HL-60/S4 treated with retinoic acid at 250 ng/mL for 4 days and 3 days (cell line): ENCODE results near the gene CAVIN3.

ENCODE experiments used
- in situ Hi-C: fragments of 300-500 bp; cut with MboI; formaldehyde crosslinking; loops from 2 replicates; pipeline ENCODE4 v1.7.0; 2022; ENCODE audit warnings: low sequenced_read_pairs

CAVIN3 gene, protein sequence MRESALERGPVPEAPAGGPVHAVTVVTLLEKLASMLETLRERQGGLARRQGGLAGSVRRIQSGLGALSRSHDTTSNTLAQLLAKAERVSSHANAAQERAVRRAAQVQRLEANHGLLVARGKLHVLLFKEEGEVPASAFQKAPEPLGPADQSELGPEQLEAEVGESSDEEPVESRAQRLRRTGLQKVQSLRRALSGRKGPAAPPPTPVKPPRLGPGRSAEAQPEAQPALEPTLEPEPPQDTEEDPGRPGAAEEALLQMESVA

GRCh38 chr11:6320411-6321155 is at the start of gene CAVIN3:
Gene CAVIN3, minus strand, starts transcription at chr11:6320501. Its CDS starts 25 bp downstream, at chr11:6320476.
- in situ Hi-C loops: no loop called here

DNA sequence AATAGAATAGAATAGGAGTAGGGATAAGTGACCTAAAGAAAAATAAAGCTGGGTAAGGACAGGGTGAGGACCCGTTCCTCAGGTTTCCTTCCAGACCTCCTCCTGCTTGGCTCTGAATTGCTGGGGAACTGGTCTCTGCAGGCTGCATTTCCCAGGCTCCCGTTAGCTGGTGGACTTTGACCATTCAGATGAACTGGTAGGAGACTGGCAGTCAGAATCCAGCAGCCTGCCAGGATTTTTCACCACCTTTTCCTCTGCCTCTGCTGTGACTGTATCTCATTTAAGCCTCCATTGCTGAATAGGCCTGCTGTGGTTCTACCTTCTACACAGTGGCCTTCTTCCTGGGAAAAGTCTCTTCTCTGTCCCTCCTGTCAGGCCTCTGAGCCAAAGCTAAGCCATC is 45.4 kb upstream of the CAVIN3 start:
- in situ Hi-C loops: no loop called here

- in situ Hi-C loops: no loop called here
Measured at GRCh38 chr11:6362873-6363678, 42.8 kb upstream of the CAVIN3 start.

- in situ Hi-C loops: no loop called here
Measured at GRCh38 chr11:6362185-6362872, 42.0 kb upstream of the CAVIN3 start.

DNA sequence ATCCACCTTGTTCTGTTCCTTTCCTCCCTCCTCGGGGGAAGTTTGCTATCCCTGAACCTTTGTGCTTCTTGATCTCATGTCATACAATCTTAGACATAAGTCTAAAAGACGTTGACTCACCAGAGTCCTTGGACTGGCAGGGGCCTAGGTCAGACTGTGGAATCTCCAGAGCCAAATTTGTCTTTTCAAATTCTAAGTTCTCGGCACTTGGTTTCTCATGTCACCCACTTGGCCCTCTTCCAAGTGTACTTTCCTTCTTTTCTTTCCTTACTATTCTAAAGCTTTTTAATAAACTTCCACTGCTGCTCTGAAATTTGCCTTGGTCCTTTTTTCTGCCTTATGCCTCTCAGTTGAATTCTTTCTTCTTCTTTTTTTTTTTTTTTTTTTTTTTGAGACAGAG is 39.9 kb upstream of the CAVIN3 start:
- in situ Hi-C loops: no loop called here

DNA sequence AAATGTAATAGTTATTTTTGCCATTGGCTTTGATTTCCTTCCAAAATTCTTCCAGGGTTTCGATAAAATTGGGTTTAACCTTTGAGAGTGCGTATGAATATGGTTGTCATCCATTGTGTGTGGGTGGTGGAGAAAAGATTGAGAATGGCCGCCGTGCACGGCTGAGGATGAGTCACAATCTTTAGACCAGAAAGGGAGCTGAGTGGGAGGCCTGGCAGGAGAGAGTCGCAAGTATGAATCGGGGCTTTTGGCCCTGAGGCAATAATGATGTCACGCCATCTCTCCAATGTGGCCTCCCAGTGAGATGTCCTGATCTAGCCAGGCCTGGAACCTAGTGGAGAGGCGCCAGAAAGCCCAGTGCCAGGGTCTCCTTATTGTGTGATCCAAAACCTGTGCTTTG is 36.9 kb upstream of the CAVIN3 start:
- in situ Hi-C loops: no loop called here

GRCh38 chr11:6356503-6357055 is 36.3 kb upstream of the CAVIN3 start:
- in situ Hi-C loops: no loop called here

- in situ Hi-C loops: no loop called here
Measured at GRCh38 chr11:6354651-6355485, 34.6 kb upstream of the CAVIN3 start.

- in situ Hi-C loops: no loop called here
Measured at GRCh38 chr11:6353367-6353987, 33.2 kb upstream of the CAVIN3 start.

DNA sequence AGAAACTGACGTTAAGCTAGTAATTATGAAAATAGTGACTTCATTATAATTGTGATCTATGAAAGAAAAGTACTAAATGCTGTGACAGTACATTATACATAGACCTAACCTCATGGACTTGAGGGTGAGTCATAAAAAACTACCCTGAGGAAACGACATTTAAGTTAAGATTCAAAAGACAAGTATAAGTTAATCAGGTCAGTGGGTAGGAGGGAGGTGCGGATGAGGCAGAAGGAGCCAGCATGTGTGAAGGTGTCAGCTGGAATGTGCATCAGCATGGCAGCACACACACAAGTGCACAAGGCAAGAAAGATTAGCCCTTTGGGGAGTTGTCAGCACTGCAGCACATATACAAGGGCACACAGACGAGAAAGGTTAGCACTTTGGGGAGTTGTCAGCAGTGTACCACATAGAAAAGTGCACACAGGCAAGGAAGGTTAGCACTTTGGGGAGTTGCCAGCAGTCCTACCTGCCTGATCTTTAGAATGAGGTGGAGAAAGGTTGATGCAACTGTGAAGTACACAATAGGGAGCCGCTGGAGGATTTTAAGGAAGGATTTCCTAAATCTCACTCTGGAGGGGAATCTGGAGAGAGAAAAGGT is 31.6 kb upstream of the CAVIN3 start:
- in situ Hi-C loops: no loop called here

DNA sequence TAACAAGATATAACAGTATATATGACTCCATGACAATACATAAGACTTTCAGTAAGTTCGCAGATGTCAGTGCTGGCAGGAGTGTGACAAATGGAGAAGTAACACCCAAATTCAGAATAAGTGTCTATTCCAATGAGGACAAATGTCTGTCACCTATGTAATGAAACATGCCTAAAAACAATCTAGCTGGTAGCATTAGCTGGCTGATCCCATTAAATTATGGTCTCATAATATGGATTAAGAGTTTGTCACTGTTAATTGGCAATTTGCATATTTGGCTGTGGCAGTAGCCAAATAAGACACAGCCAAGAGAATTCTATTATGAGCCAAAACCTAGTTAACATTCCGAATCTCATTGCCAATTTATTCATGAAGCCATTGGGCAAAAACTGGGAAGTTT is 30.2 kb upstream of the CAVIN3 start:
- in situ Hi-C loops: no loop called here

- in situ Hi-C loops: no loop called here
Measured at GRCh38 chr11:6350043-6350442, 29.7 kb upstream of the CAVIN3 start.

GRCh38 chr11:6345366-6345765 is 25.1 kb upstream of the CAVIN3 start:
- in situ Hi-C loops: no loop called here

DNA sequence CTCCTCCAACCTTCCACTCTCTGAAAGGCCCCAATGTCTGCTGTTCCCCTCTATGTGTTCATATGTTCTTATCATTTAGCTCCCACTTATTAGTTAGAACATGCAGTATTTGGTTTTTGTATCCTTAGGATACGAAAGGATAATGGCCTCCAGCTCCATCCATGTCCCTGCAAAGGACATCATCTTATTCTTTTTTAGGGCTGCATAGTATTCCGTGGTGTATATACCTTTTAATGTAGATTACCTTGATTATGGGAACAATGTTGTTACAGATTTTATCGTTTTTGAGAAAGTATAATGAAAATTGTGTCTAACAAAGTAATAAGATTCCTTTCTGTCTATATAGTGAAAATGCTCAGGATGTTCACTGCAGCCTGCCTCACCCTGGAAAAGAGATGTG is 16.0 kb upstream of the CAVIN3 start:
- in situ Hi-C loops: no loop called here

GRCh38 chr11:6334806-6335205 is 14.5 kb upstream of the CAVIN3 start:
- in situ Hi-C loops: no loop called here

GRCh38 chr11:6333095-6333494 is 12.8 kb upstream of the CAVIN3 start:
- in situ Hi-C loops: no loop called here

DNA sequence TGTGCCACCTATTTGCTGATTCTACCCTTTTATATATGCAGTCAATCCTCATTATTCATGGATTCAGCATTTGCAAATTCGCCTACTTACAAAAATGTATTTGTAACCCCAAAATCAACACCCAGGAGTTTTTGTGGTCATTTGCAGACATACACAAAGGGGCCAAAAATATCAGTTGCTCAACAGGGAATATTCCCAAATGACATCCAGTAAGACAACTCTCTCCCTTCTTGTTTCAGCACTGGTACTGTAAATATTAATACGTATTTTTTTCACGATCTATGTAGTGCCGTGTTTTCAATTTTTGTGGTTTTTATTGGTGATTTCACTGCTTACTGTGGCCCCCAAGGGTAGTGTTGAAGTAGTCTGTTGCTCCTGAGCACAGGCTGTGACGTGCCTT is 11.8 kb upstream of the CAVIN3 start:
- in situ Hi-C loops: no loop called here

DNA sequence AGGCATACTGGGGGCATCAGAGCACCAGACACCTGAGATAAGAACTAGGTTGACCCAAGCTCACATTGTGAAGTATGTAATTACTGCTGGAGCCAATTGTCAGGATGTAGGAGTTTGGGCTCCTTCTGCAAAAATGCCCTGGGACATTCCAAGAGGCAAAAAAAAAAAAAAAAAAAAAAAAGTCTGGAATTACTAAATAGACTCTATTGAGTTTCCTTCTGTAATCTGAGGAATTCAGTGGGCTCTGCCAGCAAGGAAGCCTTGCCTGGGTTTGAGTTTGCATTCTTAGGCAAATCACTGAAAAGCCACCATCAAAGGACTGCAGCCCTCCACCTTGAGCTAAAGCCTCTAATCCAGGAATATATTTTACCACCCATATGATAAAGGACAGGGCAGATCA is 8.0 kb upstream of the CAVIN3 start:
- in situ Hi-C loops: no loop called here

DNA sequence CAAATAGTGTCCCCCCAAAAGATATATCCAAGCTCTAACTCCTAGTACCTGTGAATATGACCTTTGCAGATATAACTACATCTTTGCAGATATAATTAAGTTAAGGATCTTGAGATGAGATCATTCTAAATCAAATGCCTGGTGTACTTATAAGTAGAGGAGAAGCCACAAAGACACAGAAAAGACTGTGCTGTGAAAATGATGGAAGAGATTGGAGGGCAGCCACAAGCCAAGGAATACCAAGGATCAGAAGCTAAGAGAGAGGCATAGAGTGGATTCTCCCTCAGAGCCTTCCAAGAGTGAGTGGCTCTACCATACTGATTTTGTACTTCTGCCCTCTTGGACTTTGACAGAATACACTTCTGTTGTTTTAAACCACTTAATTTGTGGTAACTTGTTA is 7.5 kb upstream of the CAVIN3 start:
- in situ Hi-C loops: no loop called here
